Peyer's patch (tissue), 4 donors: ENCODE data around the gene NEURL1B. TPM values are rescaled to one million over a fixed set of nuclear protein-coding genes. Genes with fewer than 3 reads are reported as not detected.
"Not testable (repeated sequence)": the region's sequence is repeated elsewhere in the genome, so short reads cannot be mapped to it uniquely, and the experiment has no call there.

Experiments
- DNase-seq, 3 donors: peaks; one replicate each; pipeline ENCODE4 v3.0.0-alpha.2; 2017 to 2019
- H3K27ac ChIP-seq, 4 donors: fragments of 200-600 bp; sonication (generic); one replicate each; pipeline ENCODE4 v1.5.1; 2016 to 2019
- H3K27me3 ChIP-seq, 2 donors: fragments of 200-600 bp; sonication (generic); one replicate each; pipeline ENCODE4 v1.5.1; 2019
- H3K36me3 ChIP-seq, 3 donors: fragments of 200-600 bp; sonication (generic); one replicate each; pipeline ENCODE4 v1.5.1; 2016 to 2019
- H3K4me1 ChIP-seq, 4 donors: fragments of 200-600 bp; sonication (generic); one replicate each; pipeline ENCODE4 v1.5.1; 2016 to 2019
- H3K4me3 ChIP-seq, 4 donors: fragments of 200-600 bp; sonication (generic); 1 replicate in 3 of 4; 2 replicates in 1 of 4; pipeline ENCODE4 v1.5.1; 2016 to 2019; ENCODE audit warnings: mild to moderate bottlenecking in 1 of 4
- H3K9me3 ChIP-seq, 4 donors: fragments of 200-600 bp; sonication (generic); one replicate each; pipeline ENCODE4 v1.5.1; 2016 to 2019; ENCODE audit warnings: mild to moderate bottlenecking in 1 of 4
- CTCF ChIP-seq, 6 experiments: fragments of 450-650 bp in 4 of 6; fragments of 200-600 bp in 2 of 6; sonication (generic) in 1 of 6; IDR thresholded peaks; one replicate each; pipeline ENCODE4 v1.5.1; 2017 to 2019; ENCODE audit warnings: antibody characterized with exemption in 6 of 6, mild to moderate bottlenecking in 3 of 6, moderate library complexity in 1 of 6
- POLR2A ChIP-seq, 2 donors: fragments of 450-650 bp; IDR thresholded peaks; one replicate each; pipeline ENCODE4 v1.5.1; 2017; ENCODE audit warnings: antibody characterized with exemption in 2 of 2, mild to moderate bottlenecking in 2 of 2, moderate library complexity in 2 of 2
- total RNA-seq, 4 donors: library from RNA; depleted of rRNA; stranded (reverse); fragments of >200 nt; gene quantifications; one replicate each; pipeline ENCODE4 v1.1.0, GENCODE V29; 2016

NEURL1B gene
- total RNA-seq, 4 donors from 2014 or later, result 38.8 to 97.2 (median 81.0) TPM

GRCh38 chr5:172648755-172649154 is 7.7 kb downstream of the NEURL1B start:
- H3K4me1 ChIP-seq, result peaks cover 0 to 58% (median 0%) of the 10 kb centered on the region in 4 donors
- H3K36me3 ChIP-seq, result no peaks in the 10 kb centered on the region
- no peaks in the 10 kb centered on the region for H3K27me3 ChIP-seq
- DNase-seq, result no peak
- H3K4me3 ChIP-seq, result no peak overlapping the region
- no peaks in the 10 kb centered on the region for H3K9me3 ChIP-seq
- H3K27ac ChIP-seq, result peak overlapping the region in 2 of 4 donors; percentile 87 to 95
- TF ChIP-seq POLR2A (IDR thresholded peaks at IDR 0.05) (no peak), CTCF (IDR thresholded peaks at IDR 0.05) (no peak)

GRCh38 chr5:172656496-172656895 is 15.4 kb downstream of the NEURL1B start:
- H3K9me3 ChIP-seq, H3K27me3 ChIP-seq, H3K4me3 ChIP-seq, H3K27ac ChIP-seq: not testable (repeated sequence)
- H3K36me3 ChIP-seq, result peaks cover 0 to 11% (median 0%) of the 10 kb centered on the region in 3 donors
- peaks cover 0 to 39% (median 11%) of the 10 kb centered on the region in 4 donors for H3K4me1 ChIP-seq
- DNase-seq, result peak in 1 of 3 donors; percentile 1

- not testable (repeated sequence) for H3K4me3 ChIP-seq, H3K9me3 ChIP-seq, H3K27me3 ChIP-seq
- DNase-seq, result peak in 1 of 3 donors; percentile 7
- Histone ChIP-seq H3K27ac (peak overlapping the region in 2 of 4 donors; percentile 80 to 88), H3K4me1 (peaks cover 0 to 39% (median 11%) of the 10 kb centered on the region in 4 donors), H3K36me3 (peaks cover 0 to 11% (median 0%) of the 10 kb centered on the region in 3 donors)
Observed at GRCh38 chr5:172657524-172658233, 16.6 kb downstream of the NEURL1B start.

DNA sequence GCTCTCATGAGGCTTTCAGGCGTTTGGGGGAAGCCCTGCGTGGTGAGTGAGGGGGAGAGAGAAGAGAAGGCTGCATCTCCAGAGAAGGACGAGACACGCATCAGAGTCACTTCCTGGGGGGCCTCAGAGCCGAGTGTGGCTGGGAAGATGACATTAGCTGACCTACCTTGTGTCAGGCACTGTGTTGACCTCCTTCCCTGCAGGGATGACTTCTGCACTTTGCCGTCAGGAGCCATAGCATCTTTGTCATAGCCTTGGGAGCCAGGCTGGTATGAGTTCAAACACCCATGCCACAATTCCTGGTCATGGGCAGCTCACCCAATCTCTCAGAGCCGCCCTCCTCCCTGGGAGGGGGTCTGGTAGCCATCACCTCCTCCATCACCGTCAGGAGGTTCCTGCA is 17.3 kb downstream of the NEURL1B start:
- Histone ChIP-seq H3K27me3 (no peaks in the 10 kb centered on the region), H3K9me3 (no peaks in the 10 kb centered on the region), H3K4me3 (no peak overlapping the region), H3K36me3 (peaks cover 0 to 11% (median 0%) of the 10 kb centered on the region in 3 donors), H3K27ac (peak overlapping the region in 3 of 4 donors; percentile 80 to 88 (median 83)), H3K4me1 (peaks cover 0 to 40% (median 11%) of the 10 kb centered on the region in 4 donors)
- TF ChIP-seq POLR2A (IDR thresholded peaks at IDR 0.05) (no peak), CTCF (IDR thresholded peaks at IDR 0.05) (no peak)
- DNase-seq, result peak in 1 of 3 donors; percentile 33

DNA sequence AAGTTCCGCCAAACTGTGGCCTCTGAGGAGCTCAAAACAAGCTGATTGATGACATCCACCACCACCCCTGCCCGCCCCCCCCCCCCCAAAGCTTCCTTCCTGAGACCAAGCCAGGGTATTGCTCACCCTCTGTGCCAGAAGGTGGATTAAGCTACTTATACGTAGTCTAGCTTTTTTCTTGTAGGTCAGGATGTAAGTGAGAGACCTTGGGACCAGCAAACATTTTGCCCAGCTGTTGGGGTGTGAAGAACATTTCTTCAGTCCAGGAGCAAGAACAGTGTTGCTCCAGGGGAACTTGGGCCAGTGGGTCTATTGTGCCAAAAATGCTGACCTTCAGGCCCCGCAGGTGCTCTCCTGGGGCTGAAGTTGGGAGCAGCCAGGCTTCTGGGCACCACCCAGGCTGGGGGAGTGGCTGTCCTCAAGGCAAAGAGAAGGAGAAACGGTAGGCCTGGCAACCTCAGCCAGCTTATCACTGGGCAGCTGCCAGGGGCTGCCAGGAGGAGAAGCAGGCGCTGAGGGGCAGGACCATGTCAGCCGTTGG is 18.0 kb downstream of the NEURL1B start:
- DNase-seq, result peak in 1 of 3 donors; percentile 68
- Histone ChIP-seq H3K27ac (peak overlapping the region; percentile 58 to 88 (median 82)), H3K36me3 (peaks cover 0 to 11% (median 0%) of the 10 kb centered on the region in 3 donors), H3K4me3 (no peak overlapping the region), H3K4me1 (peaks cover 0 to 47% (median 11%) of the 10 kb centered on the region in 4 donors), H3K27me3 (no peaks in the 10 kb centered on the region), H3K9me3 (no peaks in the 10 kb centered on the region)
- TF ChIP-seq CTCF (IDR thresholded peaks at IDR 0.05), result no peak
- TF ChIP-seq POLR2A (IDR thresholded peaks at IDR 0.05), result no peak

DNA sequence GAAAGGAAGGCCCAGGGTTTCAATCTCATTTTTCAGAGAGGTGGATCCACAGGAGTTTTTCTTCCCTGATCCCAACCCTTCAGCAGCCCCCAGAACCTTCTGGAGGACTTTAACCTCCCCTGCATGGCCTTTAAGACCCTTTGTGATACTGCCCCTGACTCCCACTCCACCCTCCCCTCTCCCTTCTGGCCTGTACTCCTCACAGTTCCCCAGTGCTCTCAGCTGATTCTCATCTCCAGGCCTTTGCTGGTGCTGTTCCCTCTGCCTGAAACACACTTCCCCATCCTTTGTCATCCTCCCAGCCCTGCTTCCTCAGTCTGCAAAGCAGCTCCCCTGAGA is 18.5 kb downstream of the NEURL1B start:
- H3K36me3 ChIP-seq, result peaks cover 0 to 11% (median 0%) of the 10 kb centered on the region in 3 donors
- H3K27me3 ChIP-seq, result no peaks in the 10 kb centered on the region
- H3K4me1 ChIP-seq, result peaks cover 0 to 52% (median 11%) of the 10 kb centered on the region in 4 donors
- TF ChIP-seq POLR2A (IDR thresholded peaks at IDR 0.05) (no peak), CTCF (IDR thresholded peaks at IDR 0.05) (no peak)
- H3K4me3 ChIP-seq, result no peak overlapping the region
- DNase-seq, result no peak
- H3K9me3 ChIP-seq, result no peaks in the 10 kb centered on the region
- H3K27ac ChIP-seq, result peak overlapping the region; percentile 58 to 88 (median 82)
